MM.1S (cell line): ENCODE measurements around the gene FASTKD3.

ENCODE experiments used
- EZH2 ChIP-seq: fragments of 300-600 bp; sonication (generic); optimal IDR thresholded peaks from 2 replicates; pipeline ENCODE3; 2017; ENCODE audit warnings: low read depth, mild to moderate bottlenecking, antibody characterized with exemption, low read length, mixed read lengths
- EZH2phosphoT487 ChIP-seq: fragments of 300-600 bp; sonication (generic); IDR thresholded peaks from 2 replicates; pipeline ENCODE4 v1.6.1; 2018; ENCODE audit warnings: antibody characterized with exemption, low read length
- TF ChIP-seq, protein P1 (sequence below): fragments of 300-600 bp; sonication (generic); IDR thresholded peaks from 2 replicates; pipeline ENCODE4 v1.5.1; 2016; ENCODE audit warnings: antibody characterized with exemption, low read length, mixed read lengths

DNA sequence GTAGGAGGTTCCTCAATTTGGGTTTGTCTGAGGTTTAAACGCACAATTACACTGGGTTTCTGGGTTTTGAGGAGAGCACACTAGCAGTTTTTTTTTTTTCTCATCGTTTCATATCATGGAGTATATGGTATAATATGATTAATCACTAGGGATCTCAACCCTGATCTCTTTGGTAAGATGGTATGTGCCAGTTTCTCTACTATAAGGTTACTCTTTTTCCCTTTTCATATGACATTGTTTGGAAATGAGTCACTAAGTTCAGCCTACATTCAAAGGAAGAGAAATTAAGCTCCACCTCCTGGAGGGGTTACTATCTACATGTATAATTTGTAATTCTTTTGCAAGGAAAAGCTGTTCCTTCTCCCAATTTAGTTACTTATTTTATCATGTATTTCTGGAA, 35.3 kb upstream of the FASTKD3 start:
- TF ChIP-seq, protein P1, sequence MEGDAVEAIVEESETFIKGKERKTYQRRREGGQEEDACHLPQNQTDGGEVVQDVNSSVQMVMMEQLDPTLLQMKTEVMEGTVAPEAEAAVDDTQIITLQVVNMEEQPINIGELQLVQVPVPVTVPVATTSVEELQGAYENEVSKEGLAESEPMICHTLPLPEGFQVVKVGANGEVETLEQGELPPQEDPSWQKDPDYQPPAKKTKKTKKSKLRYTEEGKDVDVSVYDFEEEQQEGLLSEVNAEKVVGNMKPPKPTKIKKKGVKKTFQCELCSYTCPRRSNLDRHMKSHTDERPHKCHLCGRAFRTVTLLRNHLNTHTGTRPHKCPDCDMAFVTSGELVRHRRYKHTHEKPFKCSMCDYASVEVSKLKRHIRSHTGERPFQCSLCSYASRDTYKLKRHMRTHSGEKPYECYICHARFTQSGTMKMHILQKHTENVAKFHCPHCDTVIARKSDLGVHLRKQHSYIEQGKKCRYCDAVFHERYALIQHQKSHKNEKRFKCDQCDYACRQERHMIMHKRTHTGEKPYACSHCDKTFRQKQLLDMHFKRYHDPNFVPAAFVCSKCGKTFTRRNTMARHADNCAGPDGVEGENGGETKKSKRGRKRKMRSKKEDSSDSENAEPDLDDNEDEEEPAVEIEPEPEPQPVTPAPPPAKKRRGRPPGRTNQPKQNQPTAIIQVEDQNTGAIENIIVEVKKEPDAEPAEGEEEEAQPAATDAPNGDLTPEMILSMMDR: no peak
- TF ChIP-seq EZH2 (no peak), EZH2phosphoT487 (no peak)
